UCSD-AML1 (cell line): ENCODE data around the gene BBS1.
"Not testable (repeated sequence)": the region's sequence is repeated elsewhere in the genome, so short reads cannot be mapped to it uniquely, and the experiment has no call there.

Experiments
- DNase-seq: peaks from one replicate; lab custom pipeline; 2025; ENCODE audit not compliant: unreplicated experiment; lab: John Stamatoyannopoulos, UW

The BBS1 gene

GRCh38 chr11:66510271-66510989, at the start of gene BBS1:
Gene BBS1 (plus strand): TSS chr11:66510635. CDS start chr11:66510660, 25 bp downstream.
- DNase-seq, result peak; percentile 84

GRCh38 chr11:66462010-66462409, 48.4 kb upstream of the BBS1 start:
- DNase-seq, result no peak

- DNase-seq, result no peak
Observed at GRCh38 chr11:66462911-66463310, 47.5 kb upstream of the BBS1 start.

- not testable (repeated sequence) for DNase-seq
Observed at GRCh38 chr11:66464116-66464515, 46.3 kb upstream of the BBS1 start.

- no peak for DNase-seq
Observed at GRCh38 chr11:66464916-66465315, 45.5 kb upstream of the BBS1 start.

- no peak for DNase-seq
Observed at GRCh38 chr11:66465373-66466224, 44.8 kb upstream of the BBS1 start.

GRCh38 chr11:66466225-66467033, 44.0 kb upstream of the BBS1 start, which contains the start of gene PELI3:
Gene PELI3 (plus strand): TSS chr11:66466905. CDS start chr11:66468129, 1,224 bp downstream.
- peak; percentile 93 for DNase-seq

- no peak for DNase-seq
Observed at GRCh38 chr11:66467034-66467659, 43.3 kb upstream of the BBS1 start.

- DNase-seq, result peak; percentile 45
Observed at GRCh38 chr11:66467756-66468155, 42.7 kb upstream of the BBS1 start.

- DNase-seq, result no peak
Observed at GRCh38 chr11:66468691-66469090, 41.7 kb upstream of the BBS1 start.

GRCh38 chr11:66469441-66469840, 41.0 kb upstream of the BBS1 start:
- DNase-seq, result no peak

- DNase-seq, result no peak
Observed at GRCh38 chr11:66470015-66470414, 40.4 kb upstream of the BBS1 start.

- DNase-seq, result no peak
Observed at GRCh38 chr11:66471142-66471541, 39.3 kb upstream of the BBS1 start.

- DNase-seq, result no peak
Observed at GRCh38 chr11:66472054-66472453, 38.4 kb upstream of the BBS1 start.

- DNase-seq, result no peak
Observed at GRCh38 chr11:66473167-66473566, 37.3 kb upstream of the BBS1 start.

GRCh38 chr11:66473608-66474515, 36.6 kb upstream of the BBS1 start:
- no peak for DNase-seq

- DNase-seq, result no peak
Observed at GRCh38 chr11:66475349-66476172, 34.9 kb upstream of the BBS1 start.

GRCh38 chr11:66476173-66476840, 34.1 kb upstream of the BBS1 start:
- DNase-seq, result no peak
